ENCODE results near the gene STARD13.
"Not testable (repeated sequence)": the region's sequence is repeated elsewhere in the genome, so short reads cannot be mapped to it uniquely, and the experiment has no call there.

The STARD13 gene

GRCh38 chr13:33172911-33173310 is 112.6 kb downstream of the STARD13 start:
- DNase-seq = no peak

GRCh38 chr13:33172400-33172799 is 113.2 kb downstream of the STARD13 start:
- no peak for DNase-seq

- DNase-seq = no peak
Measured at GRCh38 chr13:33169273-33169980, 116.1 kb downstream of the STARD13 start.

- no peak for DNase-seq
Measured at GRCh38 chr13:33168321-33168960, 117.1 kb downstream of the STARD13 start.

- no peak for DNase-seq
Measured at GRCh38 chr13:33167491-33167890, 118.1 kb downstream of the STARD13 start.

- DNase-seq = no peak
Measured at GRCh38 chr13:33165787-33166186, 119.8 kb downstream of the STARD13 start.

GRCh38 chr13:33164331-33164730 is 121.2 kb downstream of the STARD13 start:
- DNase-seq = no peak

- not testable (repeated sequence) for DNase-seq
Measured at GRCh38 chr13:33162725-33163124, 122.8 kb downstream of the STARD13 start.

- DNase-seq = no peak
Measured at GRCh38 chr13:33158816-33159215, 126.7 kb downstream of the STARD13 start.

- no peak for DNase-seq
Measured at GRCh38 chr13:33158271-33158670, 127.3 kb downstream of the STARD13 start.

- DNase-seq = no peak
Measured at GRCh38 chr13:33154911-33155310, 130.6 kb downstream of the STARD13 start.

GRCh38 chr13:33153421-33154404 is 131.8 kb downstream of the STARD13 start:
- no peak for DNase-seq

GRCh38 chr13:33152389-33152788 is 133.2 kb downstream of the STARD13 start:
- no peak for DNase-seq

GRCh38 chr13:33150662-33151061 is 134.9 kb downstream of the STARD13 start:
- no peak for DNase-seq

- no peak for DNase-seq
Measured at GRCh38 chr13:33150126-33150525, 135.4 kb downstream of the STARD13 start.

GRCh38 chr13:33147832-33148231 is 137.7 kb downstream of the STARD13 start:
- no peak for DNase-seq

GRCh38 chr13:33146843-33147611 is 138.5 kb downstream of the STARD13 start:
- DNase-seq = no peak

- DNase-seq = no peak
Measured at GRCh38 chr13:33145667-33146066, 139.9 kb downstream of the STARD13 start.

- no peak for DNase-seq
Measured at GRCh38 chr13:33144358-33144784, 141.2 kb downstream of the STARD13 start.

GRCh38 chr13:33139780-33140535 is 145.6 kb downstream of the STARD13 start:
- DNase-seq = no peak

GRCh38 chr13:33139184-33139583 is 146.4 kb downstream of the STARD13 start:
- no peak for DNase-seq

- no peak for DNase-seq
Measured at GRCh38 chr13:33138441-33138840, 147.1 kb downstream of the STARD13 start.
